K562 (cell line): ENCODE measurements around the gene LGALS12. TPM values are rescaled to one million over a fixed set of nuclear protein-coding genes. Genes with fewer than 3 reads are reported as not detected.
A peak's percentile ranks its signal among the peaks of the same experiment; 100 is the strongest.

Experiments used
- ATAC-seq: fragments of 200-7000 bp; cut with Tn5 transposase; 3 replicates; pipeline ENCODE4 v1.9.1; 2020; ENCODE audit warnings: moderate library complexity
- BruUV-seq: library from RNA; stranded (reverse); fragments of 400-500 nt; replicated peaks from 2 replicates; lab custom pipeline; 2021; lab: Mats Ljungman, UMichigan
- CTCF ChIA-PET: fragments of 300-600 bp; formaldehyde crosslinking; extraction: SDS; loops from one replicate; lab custom pipeline; 2021; ENCODE audit warnings: low intra/inter-chr PET ratio; lab: Yijun Ruan, JAX
- POLR2A ChIA-PET: fragments of 300-600, 350-650 bp; sonication (Branson Sonifier 250); formaldehyde crosslinking; extraction: SDS; loops from one replicate; lab custom pipeline; 2021; ENCODE audit warnings: antibody characterized with exemption, inconsistent platforms; lab: Yijun Ruan, JAX
- DNase-seq, 4 experiments: peaks; one replicate each; pipeline versions ENCODE4 v3.0.0 to v3.0.0-alpha.2; 2011 to 2018; ENCODE audit warnings: low spot score in 3 of 4, mixed read lengths in 3 of 4; ENCODE audit errors: extremely low read depth in 1 of 4
- FAIRE-seq: peaks from 2 replicates; lab custom pipeline; 2011; peaks lifted over from hg19 to GRCh38; lab: Jason Lieb, UNC
- H2AFZ ChIP-seq: 2 replicates; pipeline ENCODE4 v1.6.0; 2011; ENCODE audit warnings: low read depth, low read length, control low read depth, inconsistent platforms
- H3K27ac ChIP-seq: fragments of 200-600 bp; 3 replicates; pipeline ENCODE4 v1.8.0; 2011; ENCODE audit warnings: low read depth, mild to moderate bottlenecking, control low read depth, inconsistent platforms, low read length, moderate library complexity, mixed read lengths; ENCODE audit errors: extremely low read depth
- H3K27me3 ChIP-seq, 2 experiments: fragments of 300-600 bp in 1 of 2; 2 replicates in 1 of 2; 3 replicates in 1 of 2; pipeline versions ENCODE4 v1.6.0 to v1.8.0; 2011; ENCODE audit warnings: inconsistent platforms in 2 of 2, low read length in 2 of 2, mild to moderate bottlenecking in 1 of 2, mixed read lengths in 1 of 2, moderate library complexity in 1 of 2; ENCODE audit not compliant: control insufficient read depth in 2 of 2, insufficient read depth in 2 of 2
- H3K36me3 ChIP-seq: fragments of 300-600 bp; 3 replicates; pipeline ENCODE4 v1.8.0; 2011; ENCODE audit warnings: mild to moderate bottlenecking, low read length, inconsistent platforms; ENCODE audit not compliant: control insufficient read depth, insufficient read depth
- H3K4me1 ChIP-seq, 2 experiments: fragments of 200-600 bp in 1 of 2; replicated peaks in 1 of 2; 2 replicates in 1 of 2; 3 replicates in 1 of 2; pipeline versions ENCODE4 v1.5.1 to v1.8.0; 2011; ENCODE audit warnings: inconsistent platforms in 2 of 2, low read length in 2 of 2, mild to moderate bottlenecking in 1 of 2, mixed read lengths in 1 of 2, moderate library complexity in 1 of 2; ENCODE audit not compliant: control insufficient read depth in 2 of 2, insufficient read depth in 2 of 2
- H3K4me2 ChIP-seq: 2 replicates; pipeline ENCODE4 v1.6.1; 2011; ENCODE audit warnings: low read length, control low read depth, inconsistent platforms, mixed read lengths; ENCODE audit not compliant: insufficient read depth
- H3K4me3 ChIP-seq: fragments of 200-600 bp; sonication (generic), shearing (Covaris generic); 2 replicates; pipeline ENCODE4 v1.5.1; 2016; ENCODE audit warnings: control low read depth, inconsistent platforms
- H3K79me2 ChIP-seq: fragments of 200-600 bp; 3 replicates; pipeline ENCODE4 v1.8.0; 2011; ENCODE audit warnings: low read length, inconsistent platforms; ENCODE audit not compliant: control insufficient read depth, insufficient read depth
- H3K9ac ChIP-seq, 2 experiments: 2 replicates each; pipeline versions ENCODE4 v1.6.0 to v1.6.1; 2011; ENCODE audit warnings: low read depth in 2 of 2, low read length in 2 of 2, control low read depth in 1 of 2, inconsistent platforms in 1 of 2, mild to moderate bottlenecking in 1 of 2, mixed read lengths in 1 of 2; ENCODE audit not compliant: insufficient read depth in 1 of 2
- H3K9me1 ChIP-seq: one replicate; pipeline ENCODE4 v1.6.0; 2011; ENCODE audit warnings: inconsistent platforms, mild to moderate bottlenecking, low read length, moderate library complexity; ENCODE audit not compliant: control insufficient read depth, insufficient read depth
- H3K9me3 ChIP-seq: replicated peaks from 2 replicates; pipeline ENCODE4 v1.5.1; 2011; ENCODE audit warnings: low read depth, low read length, inconsistent platforms; ENCODE audit not compliant: control insufficient read depth, insufficient read depth
- H4K20me1 ChIP-seq: replicated peaks from 2 replicates; pipeline ENCODE4 v1.6.1; 2011; ENCODE audit warnings: low read length, inconsistent platforms, mixed read lengths; ENCODE audit not compliant: control insufficient read depth, insufficient read depth
- CBFA2T2 ChIP-seq: fragments of 450-650 bp; conservative IDR thresholded peaks from 2 replicates; pipeline ENCODE4 v1.6.1; 2017; ENCODE audit warnings: mild to moderate bottlenecking
- ELF4 ChIP-seq: fragments of 450-650 bp; formaldehyde crosslinking; IDR thresholded peaks from 2 replicates; pipeline ENCODE4 v1.4.0; 2022; ENCODE audit warnings: missing genetic modification characterization
- HMGN3 ChIP-seq: IDR thresholded peaks from 2 replicates; pipeline ENCODE4 v1.6.1; 2011; ENCODE audit warnings: borderline replicate concordance, low read depth, mild to moderate bottlenecking, mixed read lengths, low read length; ENCODE audit not compliant: insufficient read length; ENCODE audit errors: extremely low read depth
- PCBP1 ChIP-seq: fragments of 200-400 bp; formaldehyde crosslinking; IDR thresholded peaks from 2 replicates; pipeline ENCODE4 v1.6.1; 2018; ENCODE audit warnings: mild to moderate bottlenecking, low read depth, low read length; ENCODE audit not compliant: poor library complexity, severe bottlenecking
- PRPF4 ChIP-seq: fragments of 200-400 bp; formaldehyde crosslinking; IDR thresholded peaks from one replicate; pipeline ENCODE4 v1.6.1; 2017; ENCODE audit warnings: low read length, low read depth, mild to moderate bottlenecking; ENCODE audit not compliant: insufficient read depth, poor library complexity, severe bottlenecking
- SPI1 ChIP-seq: IDR thresholded peaks from 2 replicates; pipeline ENCODE4 v1.6.1; 2011; ENCODE audit warnings: low read depth, low read length, control low read depth, borderline replicate concordance
- ZBTB11 ChIP-seq, 3 experiments: fragments of 200-800 bp in 1 of 3; fragments of 250-450 bp in 1 of 3; fragments of 450-650 bp in 1 of 3; sonication (Bioruptor Pico) in 1 of 3; sonication (Bioruptor generic) in 1 of 3; formaldehyde crosslinking in 1 of 3; IDR thresholded peaks; 2 replicates each; pipeline versions ENCODE4 v1.6.1 to v1.8.0; 2016 to 2022; ENCODE audit warnings: mild to moderate bottlenecking in 2 of 3, missing genetic modification characterization in 2 of 3, missing compliant biosample characterization in 1 of 3, moderate library complexity in 1 of 3
- ZBTB26 ChIP-seq: fragments of 450-650 bp; formaldehyde crosslinking; IDR thresholded peaks from 2 replicates; pipeline ENCODE4 v1.4.0; 2022; ENCODE audit warnings: missing genetic modification characterization
- WGBS: fragments of 100-300 bp; shearing (Covaris generic); methylation state at CpG from one replicate; pipeline ENCODE4 v1.1.6; 2016; ENCODE audit warnings: low coverage, mixed read lengths; ENCODE audit not compliant: insufficient coverage; ENCODE audit errors: missing lambda C conversion rate; 5-methylcytosine and 5-hydroxymethylcytosine counted together
- in situ Hi-C: fragments of 300-500 bp; cut with MboI; formaldehyde crosslinking; loops from 4 replicates; pipeline ENCODE4 v1.15.0; 2018; ENCODE audit warnings: inconsistent platforms, mixed read lengths
- intact Hi-C: fragments of 100-400 bp; cut with micrococcal nuclease; formaldehyde crosslinking; loops from 2 replicates; pipeline ENCODE4 v1.14.2; 2022
- polyA plus RNA-seq, 8 experiments: library from polyadenylated mRNA; depleted of rRNA in 4 of 8; stranded (reverse) in 5 of 8; unstranded in 3 of 8; fragments of >200 nt; fragmentation: Nextera tagmentation in 2 of 8; fragmentation: Illumina TruSeq in 1 of 8; extraction: Ambion mirVana in 2 of 8; extraction: Trizol in 1 of 8; gene quantifications; 2 replicates each; pipeline versions ENCODE4 v1.2.1 to v1.2.3, GENCODE V29; 2011 to 2014; ENCODE audit warnings: inconsistent platforms in 1 of 8, missing spikeins in 1 of 8
- total RNA-seq, 7 experiments: library from RNA; depleted of rRNA in 6 of 7; stranded (reverse); fragments of >200 nt in 6 of 7; fragmentation: Illumina TruSeq in 2 of 7; extraction: Trizol in 2 of 7; gene quantifications; 2 replicates each; pipeline versions ENCODE4 v1.2.1 to v1.2.3, GENCODE V29; 2011 to 2021; ENCODE audit warnings: low replicate concordance in 1 of 7

Gene LGALS12
- total and polyA plus RNA-seq, 9 of the 15 experiments (the other 6 are each of a cell fraction or from before 2014, with no cell fraction given) = 0.66 to 8.0 (median 5.0) TPM

- BruUV-seq = no TSS peak
- no peaks in the 10 kb centered on the region for H3K79me2 ChIP-seq
- no peaks in the 10 kb centered on the region for H3K36me3 ChIP-seq
- 53% methylated on average over 7 of the region's 7 CpGs for WGBS
- no peak for DNase-seq
- no peak overlapping the region for H3K4me2 ChIP-seq
- no peaks in the 10 kb centered on the region for H4K20me1 ChIP-seq
- H3K9me3 ChIP-seq = no peaks in the 10 kb centered on the region
- no peak overlapping the region for H3K27ac ChIP-seq
- peaks cover 0 to 17% of the 10 kb centered on the region in 2 experiments; a peak in 4 of 5 replicates for H3K4me1 ChIP-seq
- ChIA-PET POLR2A (no interaction called here), CTCF (no interaction called here)
- H3K4me3 ChIP-seq = no peak overlapping the region
- no peaks in the 10 kb centered on the region for H3K9me1 ChIP-seq
- intact Hi-C loops = no loop called here
- TF ChIP-seq ZBTB11 (CRISPR knock-in tag; IDR thresholded peaks at IDR 0.05) = no peak
- TF ChIP-seq PRPF4 = no peak
- no peak for TF ChIP-seq HMGN3
- no peak for TF ChIP-seq ZBTB26 (CRISPR knock-in tag)
- TF ChIP-seq SPI1 = no peak
- no peak for TF ChIP-seq PCBP1
- no peak for TF ChIP-seq CBFA2T2
- TF ChIP-seq ELF4 (CRISPR knock-in tag) = no peak
- 0 out of 2 replicates have a peak overlapping the region, but pooled peaks have one; percentile 1 for H2AFZ ChIP-seq
- in situ Hi-C loops = no loop called here
- no peak overlapping the region for H3K9ac ChIP-seq
- no peak for FAIRE-seq
- no peaks in the 10 kb centered on the region for H3K27me3 ChIP-seq
- ATAC-seq = no peak
These were observed 51.7 kb downstream of the LGALS12 start for GRCh38 chr11:63557570-63557969.
